GM19240 (cell line): ENCODE measurements around the gene IL1B.
"Not testable (repeated sequence)": the region's sequence is repeated elsewhere in the genome, so short reads cannot be mapped to it uniquely, and the experiment has no call there.

Experiments
- DNase-seq: peaks from one replicate; pipeline ENCODE4 v3.0.0; 2011; ENCODE audit warnings: low spot score; ENCODE audit not compliant: insufficient read length

The IL1B gene

DNA sequence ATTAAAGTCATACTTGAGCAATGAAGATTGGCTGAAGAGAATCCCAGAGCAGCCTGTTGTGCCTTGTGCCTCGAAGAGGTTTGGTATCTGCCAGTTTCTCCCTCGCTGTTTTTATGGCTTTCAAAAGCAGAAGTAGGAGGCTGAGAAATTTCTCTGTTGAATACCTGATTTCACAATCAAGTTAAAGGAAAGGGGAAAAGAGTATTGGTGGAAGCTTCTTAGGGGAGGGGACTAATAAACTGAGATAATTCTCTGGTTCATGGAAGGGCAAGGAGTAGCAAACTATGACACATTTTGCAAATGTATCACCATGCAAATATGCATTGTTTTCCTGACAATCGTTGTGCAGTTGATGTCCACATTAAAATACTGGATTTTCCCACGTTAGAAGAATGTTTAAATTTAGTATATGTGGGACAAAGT lies at the start of gene IL1B:
TSS of gene IL1B (minus strand) at position 85 of the 423 bp plus-strand sequence. CDS start 550 bp downstream, outside the sequence.
- no peak for DNase-seq

DNA sequence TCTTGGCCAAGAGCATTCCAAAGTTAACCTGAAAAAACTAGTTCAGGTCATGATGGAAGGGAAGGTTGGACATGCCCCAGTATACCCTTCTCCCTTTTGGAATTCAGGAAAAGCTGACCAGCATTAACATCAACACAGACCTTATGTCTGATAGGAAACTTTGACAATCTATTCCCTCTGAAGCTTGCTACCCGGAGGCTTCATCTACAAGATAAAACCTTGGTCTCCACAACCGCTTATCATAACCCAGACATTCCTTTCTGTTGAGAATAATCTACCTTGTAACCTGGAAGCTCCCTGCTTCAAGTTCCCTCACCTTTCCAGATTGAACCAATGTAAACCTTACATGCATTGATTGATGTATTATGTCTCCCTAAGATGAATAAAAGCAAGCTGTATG lies 49.7 kb upstream of the IL1B start:
- no peak for DNase-seq

DNA sequence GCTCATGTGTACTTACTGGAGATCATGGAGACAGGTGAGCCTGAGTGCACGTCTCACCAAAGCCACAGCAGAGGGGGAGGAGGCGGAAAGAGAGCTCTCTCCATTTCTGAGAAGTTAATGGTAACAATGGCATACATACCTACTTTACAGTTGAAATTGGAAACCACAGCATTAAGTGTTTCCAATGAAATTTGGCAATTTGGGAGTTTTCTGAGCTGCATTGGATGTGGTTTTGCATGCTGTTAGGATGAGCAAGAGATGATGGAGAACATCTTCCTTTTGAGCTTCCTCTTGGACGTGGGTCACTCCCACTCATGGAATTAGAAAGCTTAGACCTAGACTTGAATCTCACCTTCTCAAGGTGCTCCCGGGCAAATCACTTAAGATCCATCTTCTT lies 48.9 kb upstream of the IL1B start:
- DNase-seq: no peak

DNA sequence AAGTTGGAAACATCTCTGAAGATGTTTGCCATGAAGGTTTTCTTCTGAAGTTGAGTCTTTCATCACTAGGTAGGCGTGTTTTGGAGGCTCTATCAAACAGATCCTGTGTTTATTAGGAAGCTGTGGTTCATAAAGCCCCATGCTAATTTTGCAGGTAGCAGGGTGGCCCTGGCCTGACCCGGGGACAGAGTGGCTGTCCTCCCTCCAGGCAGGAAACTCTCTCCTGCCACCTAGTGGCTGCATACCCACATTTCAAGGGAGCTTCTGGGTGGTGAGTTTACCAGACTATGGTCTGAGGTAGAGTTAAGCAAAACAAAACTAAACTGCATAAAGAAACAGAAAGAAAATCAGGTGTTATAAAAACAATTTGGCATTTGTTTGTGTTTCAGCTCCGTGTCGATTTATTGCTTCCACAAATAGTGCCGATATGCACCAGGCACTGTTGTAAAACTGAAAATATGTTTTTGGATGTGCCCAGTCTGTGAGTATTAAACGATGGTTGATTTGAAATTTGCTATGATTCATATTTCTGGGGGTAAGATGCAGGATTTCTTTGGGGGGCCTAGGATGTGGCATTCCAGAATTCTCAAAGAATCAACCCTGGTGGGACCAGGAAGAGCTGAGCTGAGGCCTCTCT lies 48.4 kb upstream of the IL1B start:
- peak; percentile 74 for DNase-seq

DNA sequence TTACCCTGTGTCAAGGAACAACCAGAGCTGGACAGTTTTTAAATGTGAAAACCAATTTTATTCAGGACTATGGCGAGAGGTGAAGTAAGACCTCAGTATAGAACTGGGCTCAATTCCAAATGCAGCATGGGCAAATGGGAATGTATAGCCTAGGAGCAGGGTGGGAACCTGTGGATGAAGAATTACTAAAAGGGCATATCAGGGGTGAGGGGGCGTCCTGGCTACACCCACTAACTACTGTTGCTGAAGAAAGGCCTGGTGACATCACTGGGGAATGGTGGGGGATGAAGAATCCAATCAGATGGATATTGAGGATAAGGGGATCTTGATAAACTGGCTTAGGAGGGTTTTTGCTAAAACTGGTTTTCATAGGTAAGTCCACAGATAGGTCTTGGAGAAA lies 47.1 kb upstream of the IL1B start:
- no peak for DNase-seq

DNA sequence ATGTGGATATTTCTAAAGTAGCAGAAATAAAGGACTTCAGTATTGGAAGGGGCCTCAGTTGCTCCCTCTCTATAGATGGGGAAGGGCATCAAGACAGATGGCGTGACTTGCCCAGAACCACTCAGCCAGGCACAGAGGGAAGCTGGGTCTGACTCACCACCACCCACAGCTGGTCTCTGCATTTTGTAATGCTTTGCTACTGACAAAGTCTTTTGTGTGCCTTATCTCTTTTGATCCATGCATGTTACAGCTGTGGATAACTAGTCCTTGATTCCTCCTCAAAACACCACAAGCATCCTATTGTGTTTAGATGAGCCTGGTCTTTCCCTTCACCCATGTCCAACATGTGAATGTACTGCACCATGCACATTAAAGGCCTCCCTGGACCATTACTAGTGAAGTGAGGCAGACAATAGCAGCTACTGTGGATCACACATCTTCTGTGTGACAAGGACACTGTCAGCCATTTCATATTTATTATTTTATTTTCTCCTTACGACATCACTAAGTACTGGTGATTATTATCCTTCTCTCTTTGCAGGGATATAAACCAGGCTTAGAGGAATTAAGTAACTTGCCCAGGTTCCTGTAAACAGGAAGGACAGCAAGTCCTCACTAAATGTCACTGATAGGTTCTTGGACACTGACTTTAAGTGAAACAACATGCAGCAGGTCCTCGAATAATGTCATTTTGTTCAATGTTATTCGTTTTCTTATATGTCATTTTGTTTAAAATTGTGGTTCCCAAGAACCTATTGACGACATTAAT lies 44.8 kb upstream of the IL1B start:
- DNase-seq: peak; percentile 39

DNA sequence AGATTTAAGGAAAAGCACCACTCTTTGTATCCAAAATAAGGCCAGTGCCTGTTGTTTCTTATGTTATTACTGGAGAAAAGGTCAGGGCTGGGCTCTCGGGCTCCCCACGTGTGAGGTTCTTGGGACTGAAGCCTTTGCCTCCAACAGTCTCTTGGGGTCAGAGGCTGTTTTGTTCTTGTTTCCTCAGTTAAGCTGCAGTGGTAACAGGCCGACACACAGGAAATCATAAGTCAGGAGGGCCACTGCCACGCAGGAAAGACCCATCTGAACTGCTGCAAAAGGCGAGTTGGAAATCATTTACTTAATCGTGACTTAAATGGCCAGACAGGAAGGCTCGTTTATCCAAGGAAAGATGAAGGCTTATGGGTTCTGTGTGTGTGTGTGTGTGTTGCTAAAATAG lies 44.1 kb upstream of the IL1B start:
- no peak for DNase-seq

DNA sequence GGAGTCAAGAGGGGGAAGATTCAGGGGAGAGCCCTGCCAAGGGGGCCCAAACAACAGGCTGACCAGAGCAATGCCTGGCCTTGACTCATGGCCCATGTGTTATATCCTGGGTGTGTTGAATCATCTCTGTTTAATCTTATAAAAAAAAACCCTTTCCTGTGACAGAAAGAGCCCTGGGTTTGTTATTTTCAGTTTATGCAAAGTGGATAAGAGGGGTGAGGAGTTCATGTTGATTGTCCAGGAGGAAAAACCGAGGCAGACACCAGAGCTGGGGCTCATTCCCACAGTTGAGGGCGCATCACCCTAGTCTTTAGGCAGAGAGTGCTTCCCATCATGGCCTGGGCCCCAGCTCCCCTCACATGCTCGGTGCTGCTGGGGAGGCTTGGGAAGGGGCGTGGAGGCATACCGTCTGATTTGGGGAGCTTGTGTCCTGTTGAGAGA lies 43.5 kb upstream of the IL1B start:
- no peak for DNase-seq

DNA sequence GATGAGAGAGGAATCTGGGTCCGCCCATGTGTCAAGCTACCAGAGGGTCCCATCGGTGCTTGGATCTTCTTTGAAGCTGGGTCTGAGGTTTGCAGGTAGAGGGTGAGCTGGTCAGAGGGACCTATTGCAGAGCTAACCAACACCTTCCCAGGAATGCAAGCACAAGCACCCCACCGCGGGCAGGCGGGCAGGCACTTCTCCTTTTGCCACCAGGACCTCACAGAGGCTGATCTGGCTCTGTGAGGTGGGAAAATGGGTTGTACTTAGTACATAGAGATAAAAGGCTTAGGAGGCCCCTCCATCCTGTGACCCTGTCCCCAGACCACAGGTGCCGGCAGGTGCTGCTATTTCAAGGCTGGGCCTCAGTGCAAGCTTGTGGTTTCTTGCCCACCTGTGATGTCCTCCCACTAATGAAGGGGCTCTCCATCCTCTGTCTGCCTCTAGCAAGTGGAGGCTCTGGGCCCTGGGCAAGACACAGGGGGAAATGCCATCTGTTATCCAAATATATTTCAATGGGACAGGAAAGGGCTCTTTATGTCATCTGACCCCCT lies 43.0 kb upstream of the IL1B start:
- no peak for DNase-seq

DNA sequence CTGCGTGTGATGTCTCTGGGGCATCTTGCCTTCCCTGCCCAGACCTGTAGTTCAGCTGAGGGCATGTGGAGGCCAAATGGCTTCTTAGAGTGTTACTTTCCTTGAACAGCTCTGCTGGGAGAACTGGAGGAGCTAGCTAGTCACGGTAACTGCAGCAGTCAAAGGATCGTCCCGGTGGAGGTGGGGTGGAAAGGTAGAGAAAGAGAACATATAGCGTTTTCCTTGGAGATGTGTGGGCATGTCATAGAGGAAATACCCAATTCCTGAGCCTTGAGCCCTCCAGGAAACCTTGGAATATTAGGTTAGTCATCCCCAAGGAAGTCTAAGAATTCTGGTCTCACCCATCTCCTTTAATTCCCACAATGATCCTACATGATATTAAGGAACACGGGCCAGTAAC lies 40.8 kb upstream of the IL1B start:
- DNase-seq: no peak

DNA sequence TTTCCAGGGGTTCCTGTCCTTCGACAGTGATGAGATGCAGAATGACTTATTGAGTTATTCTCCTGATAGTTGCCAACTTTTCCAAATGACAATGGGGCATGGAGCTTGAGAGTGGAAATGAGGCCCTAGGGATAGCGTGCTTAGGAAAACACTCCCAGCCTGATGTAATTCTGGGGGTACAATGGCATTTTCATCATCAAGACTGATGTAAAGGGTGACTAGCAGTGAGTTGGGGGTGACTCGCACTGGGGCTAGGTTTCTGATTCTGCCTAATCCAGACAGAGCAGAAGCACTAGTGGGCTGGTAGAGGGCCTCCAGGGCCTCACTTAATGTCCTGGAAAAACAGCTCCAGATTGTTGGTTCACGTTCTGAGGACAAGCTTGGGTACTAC lies 40.4 kb upstream of the IL1B start:
- no peak for DNase-seq

DNA sequence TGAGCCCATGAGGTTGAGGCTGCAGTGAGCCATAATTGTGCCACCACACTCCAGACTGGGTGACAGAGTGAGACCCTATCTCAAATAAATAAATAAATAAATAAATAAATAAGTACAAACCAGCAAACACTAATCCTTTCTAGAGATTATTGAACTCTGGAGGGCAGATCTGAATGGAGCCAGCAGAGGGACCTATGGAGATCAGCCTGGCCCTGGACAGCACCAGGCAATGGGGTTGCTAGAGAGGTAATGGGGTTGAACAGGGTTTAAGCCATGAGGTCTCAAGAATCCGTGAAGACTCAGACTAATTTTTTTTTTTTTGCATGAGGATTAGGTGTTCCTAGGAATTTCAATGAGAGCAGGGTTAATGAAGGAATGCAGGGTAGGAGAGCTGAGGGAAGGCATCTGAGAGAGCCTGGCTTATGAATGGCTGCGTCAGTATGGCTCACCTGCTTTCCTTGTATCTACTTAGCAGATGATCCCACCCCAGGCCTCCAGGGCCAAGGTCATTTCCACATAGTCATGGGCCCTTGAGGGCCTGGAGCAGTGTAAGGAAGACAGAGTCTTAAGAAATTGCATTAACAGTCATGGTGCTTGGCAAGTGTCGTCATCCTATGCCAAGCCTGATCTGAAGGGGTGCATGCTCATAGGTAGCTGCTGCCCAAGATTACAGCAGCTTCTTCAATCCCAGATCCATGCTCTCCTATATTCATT lies 39.8 kb upstream of the IL1B start:
- no peak for DNase-seq

DNA sequence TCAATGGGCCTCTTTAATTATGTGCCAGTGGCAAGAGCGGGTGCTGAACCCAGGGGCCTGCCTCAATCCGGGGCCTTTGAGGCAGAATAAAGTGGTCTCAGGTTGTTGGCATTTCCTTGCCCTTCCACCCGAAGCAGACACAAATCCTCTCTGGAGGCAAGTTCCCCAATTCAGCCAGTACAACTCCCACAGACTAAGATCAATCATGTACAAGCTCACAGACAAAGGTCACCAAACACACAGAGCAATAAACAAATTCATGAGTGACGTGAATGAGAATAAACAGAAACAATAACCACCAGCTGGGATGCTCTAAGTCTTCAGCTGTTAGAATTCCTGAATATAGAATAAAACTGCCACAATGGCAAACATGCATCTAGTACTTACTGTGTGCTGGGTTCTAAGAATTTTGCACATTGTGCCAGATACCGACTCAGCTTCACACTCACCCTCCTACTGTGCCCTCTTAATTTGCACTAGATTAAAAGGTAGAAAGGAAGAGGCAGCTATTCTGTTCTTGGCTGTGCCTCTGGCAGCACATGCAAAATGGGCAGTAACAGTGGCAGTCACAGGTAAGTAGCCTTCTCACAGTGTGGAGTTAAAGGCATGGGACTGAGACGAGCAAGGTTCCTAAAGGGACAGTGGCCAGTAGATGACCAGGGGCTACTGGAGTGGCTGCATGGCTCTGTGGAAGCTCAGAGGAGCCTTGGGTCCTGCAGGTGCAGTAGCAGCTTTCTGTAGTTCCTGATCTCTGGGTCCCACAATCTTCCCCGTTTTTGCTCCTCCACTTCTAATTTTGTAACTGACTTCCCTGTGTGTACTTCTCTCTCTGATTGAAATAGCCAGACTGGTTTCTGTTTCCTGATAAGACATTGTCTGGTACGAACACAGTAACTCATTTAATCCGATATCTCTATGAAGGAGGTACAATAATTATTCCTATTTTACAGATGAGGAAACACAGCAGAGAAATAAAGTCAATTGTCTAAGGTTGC lies 34.6 kb upstream of the IL1B start:
- DNase-seq: no peak

DNA sequence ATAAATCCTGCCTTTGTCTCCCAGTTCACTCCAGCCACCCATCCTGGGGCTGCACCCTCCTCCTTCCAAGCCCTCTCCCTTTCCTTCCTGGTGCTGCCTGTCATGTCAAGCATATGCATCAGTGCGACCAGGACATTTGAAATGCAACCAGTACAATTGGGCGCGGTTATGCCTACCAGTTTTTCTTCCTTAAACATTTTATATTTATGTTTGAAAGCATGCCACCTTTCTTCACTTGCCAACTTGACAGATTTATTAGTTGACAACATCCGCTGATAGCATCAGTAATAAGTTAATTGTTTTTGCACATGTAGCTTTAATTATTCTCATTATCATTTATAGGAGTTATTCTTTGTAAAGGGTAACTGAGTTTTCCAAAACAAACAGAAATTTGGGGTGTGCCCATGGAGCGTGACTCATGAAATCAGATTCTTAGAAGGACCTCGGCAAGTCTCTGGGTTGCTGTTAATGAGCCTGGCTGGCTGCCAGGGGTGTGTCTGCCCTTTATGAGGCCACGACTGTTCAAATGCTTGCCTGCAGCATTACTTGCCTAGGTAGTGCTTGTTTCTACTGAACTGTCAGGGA lies 32.8 kb upstream of the IL1B start:
- no peak for DNase-seq

DNA sequence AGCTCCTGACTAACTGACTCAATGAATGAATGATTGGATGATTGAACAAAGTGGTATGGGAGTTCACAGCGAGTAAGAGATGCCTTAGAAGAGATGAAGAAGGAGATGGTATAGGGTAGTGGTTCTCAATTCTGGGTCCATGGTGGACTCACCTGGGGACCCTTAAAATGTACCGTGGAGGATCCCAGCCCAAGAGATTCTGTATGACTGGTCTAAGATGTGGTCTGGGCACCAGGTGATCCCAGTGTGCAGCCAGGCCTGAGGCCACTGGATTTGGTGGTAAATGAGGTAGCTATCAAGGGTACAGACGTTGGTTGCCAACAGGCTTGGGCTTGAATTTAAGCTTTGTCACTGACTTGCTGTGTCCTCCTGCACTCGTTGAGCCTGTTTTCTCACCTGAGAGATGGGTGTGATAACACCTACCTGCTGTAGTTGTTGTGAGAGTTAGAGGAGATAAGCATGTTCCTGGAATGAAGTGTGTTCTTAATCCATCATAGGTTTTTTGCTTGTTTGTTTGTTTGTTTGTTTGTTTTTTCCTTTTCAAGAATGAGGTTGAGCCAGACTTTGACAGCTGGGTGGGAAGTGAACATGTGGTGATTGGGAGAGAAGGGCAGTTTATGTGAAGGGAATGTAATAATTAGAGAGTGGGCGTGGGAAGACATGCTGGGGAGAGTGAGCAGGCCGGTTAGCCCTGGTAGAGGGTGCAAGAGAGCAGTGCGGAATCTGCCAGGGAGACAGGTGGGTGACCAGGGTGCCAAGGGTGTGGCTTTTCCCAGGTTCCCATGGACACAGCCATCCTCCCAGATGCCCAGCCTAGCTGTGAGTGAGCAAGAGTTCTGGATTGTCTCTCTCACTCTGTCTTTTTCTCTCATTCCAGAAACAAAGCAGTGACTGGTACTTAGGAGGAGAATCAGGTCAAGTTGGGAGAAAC lies 31.4 kb upstream of the IL1B start:
- no peak for DNase-seq

DNA sequence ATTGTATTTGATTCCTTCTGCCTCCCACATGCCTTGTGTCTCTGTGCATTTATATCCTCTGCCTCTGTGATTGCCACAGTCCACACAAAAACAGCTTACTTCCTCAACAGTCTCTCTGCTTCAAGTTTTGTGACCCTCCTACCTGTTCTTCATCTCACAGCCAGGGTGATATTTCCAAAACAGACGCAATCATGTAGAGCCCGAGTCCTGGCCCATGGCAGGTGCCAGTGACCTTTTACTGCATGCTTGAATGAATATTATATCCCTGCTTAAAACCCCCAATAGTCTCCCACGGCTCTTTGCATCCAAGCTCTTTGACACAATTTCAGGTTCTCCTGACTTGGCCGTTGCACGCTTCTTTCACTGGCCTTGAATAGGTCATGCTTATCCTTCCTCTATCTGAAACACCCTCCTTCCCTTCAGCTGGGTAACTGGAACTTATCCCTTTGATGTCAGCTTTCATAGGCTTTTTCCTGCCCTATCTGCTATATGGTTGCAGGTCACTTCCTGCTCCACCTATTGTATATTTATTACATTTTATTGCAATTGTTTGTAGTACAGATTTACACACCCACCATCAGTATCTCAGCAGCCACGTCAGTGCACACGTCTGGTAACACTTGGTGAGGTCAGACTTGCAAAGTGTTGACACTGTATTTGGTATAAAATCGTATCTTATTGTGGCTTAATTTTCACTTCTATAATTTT lies 29.7 kb upstream of the IL1B start:
- no peak for DNase-seq

DNA sequence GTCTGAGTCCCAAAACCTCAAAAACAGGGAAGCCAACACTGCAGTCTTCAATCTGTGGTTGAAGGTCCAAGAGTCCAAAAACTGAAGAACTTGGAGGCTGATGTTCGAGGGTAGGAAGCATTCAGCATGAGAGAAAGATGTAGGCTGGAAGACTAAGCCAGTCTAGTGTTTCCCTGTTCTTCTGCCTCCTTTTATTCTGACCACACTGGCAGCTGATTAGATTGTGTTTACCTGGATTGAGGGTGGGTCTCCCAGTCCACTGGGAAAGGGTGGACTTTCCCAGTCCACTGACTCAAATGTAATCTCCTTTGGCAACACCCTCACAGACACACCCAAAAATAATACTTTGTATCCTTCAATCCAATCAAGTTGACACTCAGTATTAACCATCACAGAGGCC lies 27.5 kb upstream of the IL1B start:
- DNase-seq: no peak

DNA sequence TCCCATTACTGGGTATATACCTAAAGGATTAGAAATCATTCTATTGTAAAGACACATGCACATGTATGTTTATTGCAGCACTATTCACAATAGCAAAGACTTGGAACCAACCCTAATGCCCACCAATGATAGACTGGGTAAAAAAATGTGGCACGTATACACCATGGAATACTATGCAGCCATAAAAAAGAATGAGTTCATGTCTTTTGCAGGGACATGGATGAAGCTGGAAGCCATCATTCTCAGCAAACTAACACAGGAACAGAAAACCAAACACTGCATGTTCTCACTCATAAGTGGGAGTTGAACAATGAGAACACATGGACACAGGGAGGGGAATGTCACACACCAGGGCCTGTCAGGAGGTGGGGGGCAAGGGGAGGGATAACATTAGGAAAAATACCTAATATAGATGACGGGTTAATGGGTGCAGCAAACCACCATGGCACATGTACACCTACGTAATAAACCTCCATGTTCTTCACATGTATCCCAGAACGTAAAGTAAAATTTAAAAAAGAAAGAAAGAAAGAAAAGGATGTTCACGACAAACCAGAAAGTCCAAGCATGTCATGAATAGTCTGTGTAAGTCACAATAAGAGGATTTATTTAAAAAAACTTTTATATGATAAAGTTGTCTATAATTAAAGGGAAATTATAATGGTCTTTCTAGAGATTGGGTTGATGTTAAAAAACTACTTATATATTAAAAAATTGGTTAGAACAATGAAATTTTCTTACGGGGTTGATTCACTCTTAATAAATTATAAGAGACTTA lies 23.0 kb upstream of the IL1B start:
- not testable (repeated sequence) for DNase-seq
